Colon (tissue), 2 donors: ENCODE measurements around the gene RSBN1.
"Not testable (repeated sequence)": the region's sequence is repeated elsewhere in the genome, so short reads cannot be mapped to it uniquely, and the experiment has no call there.

Source experiments
- FAIRE-seq: peaks from 2 replicates; lab custom pipeline; 2012; peaks lifted over from hg19 to GRCh38; lab: Jason Lieb, UNC
- donor health status: control.
- donor health status: control.

Gene RSBN1

GRCh38 chr1:113744114-113744513, 68.2 kb downstream of the RSBN1 start:
- no peak for FAIRE-seq

DNA sequence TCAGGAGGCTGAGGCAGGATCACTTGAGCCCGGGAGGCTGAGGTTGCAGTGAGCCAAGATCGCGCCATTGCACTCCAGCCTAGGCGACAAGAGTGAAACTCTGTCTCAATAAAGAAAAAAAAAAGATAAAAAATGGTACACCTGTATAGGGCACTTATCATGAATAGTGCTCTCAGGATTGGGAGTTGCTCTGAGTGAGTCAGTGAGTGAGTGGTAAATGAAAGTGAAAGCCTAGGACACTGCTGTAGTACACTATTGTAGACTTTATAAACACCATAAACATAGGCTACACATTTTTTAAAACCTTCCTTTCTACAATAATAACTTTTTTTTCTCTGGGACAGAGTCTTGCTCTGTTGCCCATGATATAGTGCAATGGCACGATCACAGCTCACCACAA, 69.8 kb downstream of the RSBN1 start:
- FAIRE-seq, result no peak

GRCh38 chr1:113734357-113735055, 77.8 kb downstream of the RSBN1 start:
- FAIRE-seq, result no peak

- no peak for FAIRE-seq
These were observed 79.5 kb downstream of the RSBN1 start for GRCh38 chr1:113732802-113733201.

- FAIRE-seq, result no peak
These were observed 91.3 kb downstream of the RSBN1 start for GRCh38 chr1:113721010-113721409.

- not testable (repeated sequence) for FAIRE-seq
These were observed 93.7 kb downstream of the RSBN1 start for GRCh38 chr1:113718621-113719020.

DNA sequence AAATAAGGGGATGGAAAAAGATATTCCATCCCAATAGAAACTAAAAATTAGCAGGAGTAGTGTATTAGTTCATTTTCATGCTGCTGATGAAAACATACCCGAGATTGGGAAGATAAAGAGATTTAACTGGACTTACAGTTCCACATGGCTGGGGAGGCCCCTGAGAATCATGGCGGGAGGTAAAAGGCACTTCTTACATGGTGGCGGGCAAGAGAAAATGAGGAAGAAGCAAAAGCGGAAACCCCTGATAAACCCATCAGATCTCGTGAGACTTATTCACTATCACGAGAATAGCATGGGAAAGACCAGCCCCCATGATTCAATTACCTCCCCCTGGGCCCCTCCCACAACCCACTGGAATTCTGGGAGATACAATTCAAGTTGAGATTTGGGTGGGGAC, 94.8 kb downstream of the RSBN1 start:
- not testable (repeated sequence) for FAIRE-seq

DNA sequence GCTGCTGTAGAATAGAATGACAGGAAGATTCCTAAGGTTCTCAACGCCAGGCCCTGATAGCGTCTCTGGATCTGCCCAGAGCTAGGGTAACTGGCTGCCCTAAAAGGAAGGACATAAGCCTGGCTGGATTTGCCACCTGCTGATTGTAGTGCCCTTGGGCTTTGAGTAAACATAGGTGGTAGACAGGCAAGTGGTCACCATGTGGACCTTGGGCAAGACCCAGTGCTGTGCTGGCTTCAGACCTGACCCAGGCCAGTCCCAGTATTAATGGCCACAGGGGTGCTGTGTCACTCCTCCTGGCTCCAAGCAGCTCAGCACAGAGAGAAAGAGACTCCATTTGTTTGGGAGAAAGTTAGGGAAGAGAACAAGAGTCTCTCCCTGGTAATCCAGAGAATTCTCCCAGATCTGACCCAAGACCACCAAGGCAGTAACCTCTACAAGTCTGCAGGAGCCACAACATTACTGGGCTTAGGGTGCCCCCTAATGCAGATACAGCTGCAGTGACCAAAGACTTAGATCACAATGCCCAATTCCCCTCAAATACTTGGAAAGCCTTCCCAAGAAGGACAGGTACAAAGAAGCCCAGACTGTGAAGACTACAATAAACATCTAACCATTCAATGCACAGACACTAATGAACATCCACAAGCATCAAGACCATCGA, 97.5 kb downstream of the RSBN1 start:
- no peak for FAIRE-seq
